AG09319 (cell line): ENCODE results near the gene SMIM27.

Experiments
- DNase-seq: peaks from one replicate; pipeline ENCODE4 v3.0.0-alpha.2; 2010; ENCODE audit warnings: low read depth; ENCODE audit errors: extremely low read depth
- CTCF ChIP-seq: IDR thresholded peaks from 2 replicates; pipeline ENCODE4 v1.5.1; 2011; ENCODE audit warnings: low read depth, mild to moderate bottlenecking, inconsistent platforms, low read length, moderate library complexity

SMIM27 gene

GRCh38 chr9:32524892-32525708, 27.0 kb upstream of the SMIM27 start:
- no peak for DNase-seq
- TF ChIP-seq CTCF = no peak

- no peak for DNase-seq
- TF ChIP-seq CTCF = no peak
Measured at GRCh38 chr9:32525709-32526030, 26.5 kb upstream of the SMIM27 start.

GRCh38 chr9:32526041-32526706, 26.0 kb upstream of the SMIM27 start, which contains the start of gene RIGI:
Gene RIGI, minus strand, starts transcription at chr9:32526196. Its CDS starts 30 bp downstream, at chr9:32526166.
- TF ChIP-seq CTCF = peak; percentile 39
- peak; percentile 76 for DNase-seq

- no peak for TF ChIP-seq CTCF
- no peak for DNase-seq
Measured at GRCh38 chr9:32526707-32527048, 25.4 kb upstream of the SMIM27 start.

- no peak for DNase-seq
- TF ChIP-seq CTCF = no peak
Measured at GRCh38 chr9:32533336-32533735, 18.8 kb upstream of the SMIM27 start.

GRCh38 chr9:32533816-32534215, 18.3 kb upstream of the SMIM27 start:
- no peak for DNase-seq
- TF ChIP-seq CTCF = no peak

- no peak for TF ChIP-seq CTCF
- DNase-seq = no peak
Measured at GRCh38 chr9:32543047-32543446, 9.1 kb upstream of the SMIM27 start.
